ENCODE results near the gene PTPRA.

- TF ChIP-seq YY1 (IDR thresholded peaks at IDR 0.05; ENCODE audit: insufficient read depth, insufficient read length): no peak
- TF ChIP-seq SUZ12 (IDR thresholded peaks at IDR 0.05; ENCODE audit: extremely low read depth, insufficient read depth, insufficient read length): no peak
Measured at GRCh38 chr20:2902291-2902690, 29.0 kb downstream of the PTPRA start.

Data from NT2/D1 (cell line).